ENCODE data around the gene ZFYVE16. TPM values are rescaled to one million over a fixed set of nuclear protein-coding genes. Genes with fewer than 3 reads are reported as not detected.
A peak's percentile ranks its signal among the peaks of the same experiment; 100 is the strongest.
"Not testable (repeated sequence)": the region's sequence is repeated elsewhere in the genome, so short reads cannot be mapped to it uniquely, and the experiment has no call there.

Gene ZFYVE16
- total RNA-seq, 1 experiment from 2014 or later, result 9.7 TPM

- Histone ChIP-seq H3K27ac (ENCODE audit: low read length) (no peak overlapping the region), H3K9ac (ENCODE audit: low read length) (no peak overlapping the region), H3F3A (ENCODE audit: low read length, unreplicated experiment) (no peaks in the 10 kb centered on the region), H3K4me2 (ENCODE audit: low read length) (no peak overlapping the region), H3K27me3 (ENCODE audit: low read length) (no peaks in the 10 kb centered on the region), H3K4me1 (ENCODE audit: insufficient read depth, low read length) (no peaks in the 10 kb centered on the region; the same call in 1 of the 2 replicates), H3K9me3 (ENCODE audit: low read length) (no peaks in the 10 kb centered on the region), H3K36me3 (ENCODE audit: low read depth, low read length) (no peaks in the 10 kb centered on the region), H3K9me2 (replicated peaks; ENCODE audit: low read length) (no peaks in the 10 kb centered on the region), H2AFZ (ENCODE audit: low read length) (no peak overlapping the region), H3K4me3 (ENCODE audit: low read length) (no peak overlapping the region), H4K20me1 (ENCODE audit: low read length) (no peaks in the 10 kb centered on the region), H3K79me2 (ENCODE audit: low read length) (no peaks in the 10 kb centered on the region)
- no peak for TF ChIP-seq EZH2 (IDR thresholded peaks at IDR 0.05; ENCODE audit: low read length, unreplicated experiment)
- TF ChIP-seq EZH2phosphoT487 (IDR thresholded peaks at IDR 0.05; ENCODE audit: borderline replicate concordance, low read length), result no peak
- no peak for TF ChIP-seq CTCF (conservative IDR thresholded peaks at IDR 0.05; ENCODE audit: low read depth, low read length)
- ATAC-seq (no peak), DNase-seq (no peak)
- POLR2A ChIA-PET (ENCODE audit: unreplicated experiment), result no interaction called here
- no TSS peak for BruUV-seq (replicated peaks)
- CTCF ChIA-PET, result no interaction called here
- intact Hi-C loops (cut with micrococcal nuclease), result no loop called here
These were observed 84.9 kb downstream of the ZFYVE16 start for GRCh38 chr5:80492741-80493140.

GRCh38 chr5:80493443-80493842, 85.6 kb downstream of the ZFYVE16 start:
- H2AFZ ChIP-seq (ENCODE audit: low read length); H3K9me3 ChIP-seq (ENCODE audit: low read length); H3K9me2 ChIP-seq (replicated peaks; ENCODE audit: low read length); H3K27me3 ChIP-seq (ENCODE audit: low read length); POLR2A ChIA-PET (ENCODE audit: unreplicated experiment); H3F3A ChIP-seq (ENCODE audit: low read length, unreplicated experiment); ATAC-seq; intact Hi-C loops (cut with micrococcal nuclease); H3K79me2 ChIP-seq (ENCODE audit: low read length); H3K27ac ChIP-seq (ENCODE audit: low read length); H3K4me2 ChIP-seq (ENCODE audit: low read length); H3K36me3 ChIP-seq (ENCODE audit: low read depth, low read length); H3K4me3 ChIP-seq (ENCODE audit: low read length); BruUV-seq (replicated peaks); H4K20me1 ChIP-seq (ENCODE audit: low read length); H3K4me1 ChIP-seq (ENCODE audit: insufficient read depth, low read length); H3K9ac ChIP-seq (ENCODE audit: low read length); CTCF ChIA-PET: not testable (repeated sequence)
- peak; percentile 52 for DNase-seq

- H3K79me2 ChIP-seq (ENCODE audit: low read length), result no peaks in the 10 kb centered on the region
- H3K9me3 ChIP-seq (ENCODE audit: low read length), result no peaks in the 10 kb centered on the region
- no peak overlapping the region for H3K27ac ChIP-seq (ENCODE audit: low read length)
- DNase-seq, result no peak
- H3K4me1 ChIP-seq (ENCODE audit: insufficient read depth, low read length), result no peaks in the 10 kb centered on the region; the same call in 1 of the 2 replicates
- H3K9me2 ChIP-seq (replicated peaks; ENCODE audit: low read length), result no peaks in the 10 kb centered on the region
- ATAC-seq, result no peak
- CTCF ChIA-PET, result no interaction called here
- intact Hi-C loops (cut with micrococcal nuclease), result no loop called here
- no peaks in the 10 kb centered on the region for H3F3A ChIP-seq (ENCODE audit: low read length, unreplicated experiment)
- H2AFZ ChIP-seq (ENCODE audit: low read length), result no peak overlapping the region
- no peaks in the 10 kb centered on the region for H3K36me3 ChIP-seq (ENCODE audit: low read depth, low read length)
- POLR2A ChIA-PET (ENCODE audit: unreplicated experiment), result no interaction called here
- H3K27me3 ChIP-seq (ENCODE audit: low read length), result no peaks in the 10 kb centered on the region
- H4K20me1 ChIP-seq (ENCODE audit: low read length), result no peaks in the 10 kb centered on the region
- TF ChIP-seq CTCF (conservative IDR thresholded peaks at IDR 0.05; ENCODE audit: low read depth, low read length), result no peak
- TF ChIP-seq EZH2phosphoT487 (IDR thresholded peaks at IDR 0.05; ENCODE audit: borderline replicate concordance, low read length), result no peak
- no peak for TF ChIP-seq EZH2 (IDR thresholded peaks at IDR 0.05; ENCODE audit: low read length, unreplicated experiment)
- no peak overlapping the region for H3K9ac ChIP-seq (ENCODE audit: low read length)
- no TSS peak for BruUV-seq (replicated peaks)
- no peak overlapping the region for H3K4me3 ChIP-seq (ENCODE audit: low read length)
- no peak overlapping the region for H3K4me2 ChIP-seq (ENCODE audit: low read length)
These were observed 88.0 kb downstream of the ZFYVE16 start for GRCh38 chr5:80495891-80496290.

Measured in PC-3 (cell line).